WTC11 (cell line): ENCODE results near the gene CCDC60. TPM values are rescaled to one million over a fixed set of nuclear protein-coding genes. Genes with fewer than 3 reads are reported as not detected.

Experiments
- ATAC-seq: fragments of 200-7000 bp; cut with Tn5 transposase; 2 replicates; pipeline ENCODE4 v1.10.0; 2021; ENCODE audit warnings: mild to moderate bottlenecking, moderate library complexity
- CTCF ChIA-PET: fragments of 300-600 bp; sonication (Branson Sonifier 250); formaldehyde crosslinking; loops from one replicate; lab custom pipeline; 2021; ENCODE audit warnings: antibody characterized with exemption; lab: Charles Lee
- POLR2A ChIA-PET: fragments of 350-600 bp; sonication (Branson Sonifier 250); formaldehyde crosslinking; loops from one replicate; lab custom pipeline; 2021; ENCODE audit warnings: antibody characterized with exemption; lab: Charles Lee
- DNase-seq: peaks from one replicate; pipeline ENCODE4 v3.0.0; 2021; ENCODE audit warnings: low spot score
- H3K27ac Mint-ChIP-seq: 2 replicates; pipeline ENCODE4 v1.8.0; 2021; ENCODE audit warnings: mixed read lengths
- H3K27me3 Mint-ChIP-seq: 2 replicates; pipeline ENCODE4 v1.8.0; 2021; ENCODE audit warnings: low read depth, mild to moderate bottlenecking, moderate library complexity, mixed read lengths
- H3K36me3 Mint-ChIP-seq: 2 replicates; pipeline ENCODE4 v1.8.0; 2021; ENCODE audit warnings: mixed read lengths
- H3K4me1 Mint-ChIP-seq: 2 replicates; pipeline ENCODE4 v1.8.0; 2022; ENCODE audit warnings: mixed read lengths
- H3K4me3 Mint-ChIP-seq: 2 replicates; pipeline ENCODE4 v1.8.0; 2021; ENCODE audit warnings: mild to moderate bottlenecking, moderate library complexity, mixed read lengths
- H3K9me3 Mint-ChIP-seq: 2 replicates; pipeline ENCODE4 v1.8.0; 2021; ENCODE audit warnings: mixed read lengths
- ATF3 ChIP-seq: sonication (generic); formaldehyde crosslinking; conservative IDR thresholded peaks from 2 replicates; pipeline ENCODE4 v1.8.1; 2022; ENCODE audit warnings: mild to moderate bottlenecking, missing genetic modification reagents
- CREB1 ChIP-seq: sonication (generic); formaldehyde crosslinking; IDR thresholded peaks from 2 replicates; pipeline ENCODE4 v1.8.0; 2023; ENCODE audit warnings: mild to moderate bottlenecking, missing genetic modification reagents
- CREM ChIP-seq: sonication (generic); formaldehyde crosslinking; IDR thresholded peaks from 2 replicates; pipeline ENCODE4 v1.8.1; 2022; ENCODE audit warnings: mild to moderate bottlenecking, missing genetic modification reagents, moderate library complexity
- E2F4 ChIP-seq: sonication (generic); formaldehyde crosslinking; IDR thresholded peaks from 2 replicates; pipeline ENCODE4 v1.8.1; 2022; ENCODE audit warnings: low read depth, mild to moderate bottlenecking, moderate library complexity, missing genetic modification reagents, borderline replicate concordance
- GRHL2 ChIP-seq: fragments of 250-450 bp; sonication (Bioruptor Pico); IDR thresholded peaks from 2 replicates; pipeline ENCODE4 v1.8.0; 2022; ENCODE audit warnings: mild to moderate bottlenecking, moderate library complexity; ENCODE audit not compliant: insufficient replicate concordance, severe bottlenecking
- GTF2I ChIP-seq: fragments of 250-450 bp; sonication (Bioruptor Pico); conservative IDR thresholded peaks from 2 replicates; pipeline ENCODE4 v1.4.0; 2021; ENCODE audit warnings: mild to moderate bottlenecking
- HMGXB4 ChIP-seq: sonication (generic); formaldehyde crosslinking; IDR thresholded peaks from 2 replicates; pipeline ENCODE4 v1.8.1; 2023; ENCODE audit warnings: mild to moderate bottlenecking, moderate library complexity, missing genetic modification reagents
- NFE2L1 ChIP-seq: sonication (generic); formaldehyde crosslinking; IDR thresholded peaks from 2 replicates; pipeline ENCODE4 v1.8.1; 2023; ENCODE audit warnings: missing genetic modification reagents
- NR2C2 ChIP-seq: sonication (generic); formaldehyde crosslinking; IDR thresholded peaks from 2 replicates; pipeline ENCODE4 v1.8.0; 2022; ENCODE audit warnings: mild to moderate bottlenecking, missing genetic modification reagents
- PRRX2 ChIP-seq: fragments of 250-450 bp; sonication (Bioruptor Pico); IDR thresholded peaks from 2 replicates; pipeline ENCODE4 v1.8.0; 2021; ENCODE audit warnings: mild to moderate bottlenecking
- RELA ChIP-seq: sonication (generic); formaldehyde crosslinking; IDR thresholded peaks from 2 replicates; pipeline ENCODE4 v1.8.1; 2022; ENCODE audit warnings: missing genetic modification reagents, mild to moderate bottlenecking, borderline replicate concordance
- RORB ChIP-seq: fragments of 250-450 bp; sonication (Bioruptor Pico); IDR thresholded peaks from 2 replicates; pipeline ENCODE4 v1.9.0; 2021; ENCODE audit warnings: mild to moderate bottlenecking
- TEAD4 ChIP-seq: sonication (generic); formaldehyde crosslinking; IDR thresholded peaks from 2 replicates; pipeline ENCODE4 v1.8.0; 2022; ENCODE audit warnings: mild to moderate bottlenecking, missing genetic modification reagents
- ZNF121 ChIP-seq: sonication (generic); formaldehyde crosslinking; IDR thresholded peaks from 2 replicates; pipeline ENCODE4 v1.8.0; 2023; ENCODE audit warnings: missing genetic modification reagents
- ZNF232 ChIP-seq: sonication (generic); formaldehyde crosslinking; IDR thresholded peaks from 2 replicates; pipeline ENCODE4 v1.8.0; 2022; ENCODE audit warnings: mild to moderate bottlenecking, missing genetic modification reagents
- ZNF396 ChIP-seq: fragments of 250-450 bp; sonication (Bioruptor Pico); IDR thresholded peaks from 2 replicates; pipeline ENCODE4 v1.8.0; 2021; ENCODE audit warnings: mild to moderate bottlenecking, moderate library complexity, borderline replicate concordance
- ZNF423 ChIP-seq: fragments of 250-450 bp; sonication (Bioruptor Pico); IDR thresholded peaks from 2 replicates; pipeline ENCODE4 v2.1.2; 2022; ENCODE audit warnings: mild to moderate bottlenecking, moderate library complexity
- ZNF512 ChIP-seq: sonication (generic); formaldehyde crosslinking; IDR thresholded peaks from 2 replicates; pipeline ENCODE4 v1.8.1; 2022; ENCODE audit warnings: missing genetic modification reagents, borderline replicate concordance
- total RNA-seq: library from RNA; stranded (reverse); gene quantifications from 3 replicates; pipeline ENCODE4 v1.2.3, GENCODE V29; 2021
- TF ChIP-seq, protein P1 (sequence below): fragments of 250-450 bp; sonication (Bioruptor Pico); IDR thresholded peaks from 2 replicates; pipeline ENCODE4 v1.9.0; 2021; ENCODE audit warnings: mild to moderate bottlenecking, borderline replicate concordance
- TF ChIP-seq, protein P2 (sequence below): fragments of 250-450 bp; sonication (Bioruptor Pico); IDR thresholded peaks from 2 replicates; pipeline ENCODE4 v1.9.0; 2021; ENCODE audit warnings: mild to moderate bottlenecking

Gene CCDC60
- total RNA-seq, 1 experiment from 2014 or later, result 1.1 TPM

- POLR2A ChIA-PET, result no interaction called here
- H3K27ac Mint-ChIP-seq, result no peak overlapping the region
- peaks cover 51% of the 10 kb centered on the region for H3K9me3 Mint-ChIP-seq
- H3K36me3 Mint-ChIP-seq, result peaks cover 32% of the 10 kb centered on the region
- ATAC-seq (no peak), DNase-seq (no peak)
- TF ChIP-seq, protein P1, sequence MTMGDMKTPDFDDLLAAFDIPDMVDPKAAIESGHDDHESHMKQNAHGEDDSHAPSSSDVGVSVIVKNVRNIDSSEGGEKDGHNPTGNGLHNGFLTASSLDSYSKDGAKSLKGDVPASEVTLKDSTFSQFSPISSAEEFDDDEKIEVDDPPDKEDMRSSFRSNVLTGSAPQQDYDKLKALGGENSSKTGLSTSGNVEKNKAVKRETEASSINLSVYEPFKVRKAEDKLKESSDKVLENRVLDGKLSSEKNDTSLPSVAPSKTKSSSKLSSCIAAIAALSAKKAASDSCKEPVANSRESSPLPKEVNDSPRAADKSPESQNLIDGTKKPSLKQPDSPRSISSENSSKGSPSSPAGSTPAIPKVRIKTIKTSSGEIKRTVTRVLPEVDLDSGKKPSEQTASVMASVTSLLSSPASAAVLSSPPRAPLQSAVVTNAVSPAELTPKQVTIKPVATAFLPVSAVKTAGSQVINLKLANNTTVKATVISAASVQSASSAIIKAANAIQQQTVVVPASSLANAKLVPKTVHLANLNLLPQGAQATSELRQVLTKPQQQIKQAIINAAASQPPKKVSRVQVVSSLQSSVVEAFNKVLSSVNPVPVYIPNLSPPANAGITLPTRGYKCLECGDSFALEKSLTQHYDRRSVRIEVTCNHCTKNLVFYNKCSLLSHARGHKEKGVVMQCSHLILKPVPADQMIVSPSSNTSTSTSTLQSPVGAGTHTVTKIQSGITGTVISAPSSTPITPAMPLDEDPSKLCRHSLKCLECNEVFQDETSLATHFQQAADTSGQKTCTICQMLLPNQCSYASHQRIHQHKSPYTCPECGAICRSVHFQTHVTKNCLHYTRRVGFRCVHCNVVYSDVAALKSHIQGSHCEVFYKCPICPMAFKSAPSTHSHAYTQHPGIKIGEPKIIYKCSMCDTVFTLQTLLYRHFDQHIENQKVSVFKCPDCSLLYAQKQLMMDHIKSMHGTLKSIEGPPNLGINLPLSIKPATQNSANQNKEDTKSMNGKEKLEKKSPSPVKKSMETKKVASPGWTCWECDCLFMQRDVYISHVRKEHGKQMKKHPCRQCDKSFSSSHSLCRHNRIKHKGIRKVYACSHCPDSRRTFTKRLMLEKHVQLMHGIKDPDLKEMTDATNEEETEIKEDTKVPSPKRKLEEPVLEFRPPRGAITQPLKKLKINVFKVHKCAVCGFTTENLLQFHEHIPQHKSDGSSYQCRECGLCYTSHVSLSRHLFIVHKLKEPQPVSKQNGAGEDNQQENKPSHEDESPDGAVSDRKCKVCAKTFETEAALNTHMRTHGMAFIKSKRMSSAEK (CRISPR knock-in tag), result no peak
- TF ChIP-seq, protein P2, sequence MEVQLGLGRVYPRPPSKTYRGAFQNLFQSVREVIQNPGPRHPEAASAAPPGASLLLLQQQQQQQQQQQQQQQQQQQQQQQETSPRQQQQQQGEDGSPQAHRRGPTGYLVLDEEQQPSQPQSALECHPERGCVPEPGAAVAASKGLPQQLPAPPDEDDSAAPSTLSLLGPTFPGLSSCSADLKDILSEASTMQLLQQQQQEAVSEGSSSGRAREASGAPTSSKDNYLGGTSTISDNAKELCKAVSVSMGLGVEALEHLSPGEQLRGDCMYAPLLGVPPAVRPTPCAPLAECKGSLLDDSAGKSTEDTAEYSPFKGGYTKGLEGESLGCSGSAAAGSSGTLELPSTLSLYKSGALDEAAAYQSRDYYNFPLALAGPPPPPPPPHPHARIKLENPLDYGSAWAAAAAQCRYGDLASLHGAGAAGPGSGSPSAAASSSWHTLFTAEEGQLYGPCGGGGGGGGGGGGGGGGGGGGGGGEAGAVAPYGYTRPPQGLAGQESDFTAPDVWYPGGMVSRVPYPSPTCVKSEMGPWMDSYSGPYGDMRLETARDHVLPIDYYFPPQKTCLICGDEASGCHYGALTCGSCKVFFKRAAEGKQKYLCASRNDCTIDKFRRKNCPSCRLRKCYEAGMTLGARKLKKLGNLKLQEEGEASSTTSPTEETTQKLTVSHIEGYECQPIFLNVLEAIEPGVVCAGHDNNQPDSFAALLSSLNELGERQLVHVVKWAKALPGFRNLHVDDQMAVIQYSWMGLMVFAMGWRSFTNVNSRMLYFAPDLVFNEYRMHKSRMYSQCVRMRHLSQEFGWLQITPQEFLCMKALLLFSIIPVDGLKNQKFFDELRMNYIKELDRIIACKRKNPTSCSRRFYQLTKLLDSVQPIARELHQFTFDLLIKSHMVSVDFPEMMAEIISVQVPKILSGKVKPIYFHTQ (CRISPR knock-in tag), result no peak
- TF ChIP-seq NFE2L1 (CRISPR knock-in tag), result no peak
- TF ChIP-seq ZNF121 (CRISPR knock-in tag), result no peak
- TF ChIP-seq ZNF512, result no peak
- TF ChIP-seq TEAD4 (CRISPR knock-in tag), result no peak
- TF ChIP-seq NR2C2, result no peak
- TF ChIP-seq ZNF396 (CRISPR knock-in tag), result no peak
- TF ChIP-seq ZNF423, result no peak
- no peak for TF ChIP-seq ZNF232 (CRISPR knock-in tag)
- TF ChIP-seq CREM (CRISPR knock-in tag), result no peak
- no peak for TF ChIP-seq PRRX2 (CRISPR knock-in tag)
- TF ChIP-seq GTF2I, result no peak
- no peak for TF ChIP-seq HMGXB4 (CRISPR knock-in tag)
- no peak for TF ChIP-seq ATF3
- no peak for TF ChIP-seq E2F4 (CRISPR knock-in tag)
- no peak for TF ChIP-seq CREB1
- no peak for TF ChIP-seq RELA (CRISPR knock-in tag)
- no peak for TF ChIP-seq GRHL2
- TF ChIP-seq RORB, result no peak
- CTCF ChIA-PET, result no interaction called here
- H3K27me3 Mint-ChIP-seq, result peaks cover 10% of the 10 kb centered on the region
- no peak overlapping the region for H3K4me3 Mint-ChIP-seq
- H3K4me1 Mint-ChIP-seq, result peaks cover 5% of the 10 kb centered on the region; the same call in 1 of the 2 replicates
Observed at GRCh38 chr12:119398190-119398589, 63.7 kb downstream of the CCDC60 start.
